HG03354 (cell line): ENCODE data around the gene COLEC11.

Experiments
- ATAC-seq: cut with Tn5 transposase; IDR thresholded peaks from one replicate; pipeline ENCODE4 v1.9.1; 2021; ENCODE audit warnings: mild to moderate bottlenecking; ENCODE audit not compliant: unreplicated experiment, poor library complexity, severe bottlenecking

COLEC11 gene

DNA sequence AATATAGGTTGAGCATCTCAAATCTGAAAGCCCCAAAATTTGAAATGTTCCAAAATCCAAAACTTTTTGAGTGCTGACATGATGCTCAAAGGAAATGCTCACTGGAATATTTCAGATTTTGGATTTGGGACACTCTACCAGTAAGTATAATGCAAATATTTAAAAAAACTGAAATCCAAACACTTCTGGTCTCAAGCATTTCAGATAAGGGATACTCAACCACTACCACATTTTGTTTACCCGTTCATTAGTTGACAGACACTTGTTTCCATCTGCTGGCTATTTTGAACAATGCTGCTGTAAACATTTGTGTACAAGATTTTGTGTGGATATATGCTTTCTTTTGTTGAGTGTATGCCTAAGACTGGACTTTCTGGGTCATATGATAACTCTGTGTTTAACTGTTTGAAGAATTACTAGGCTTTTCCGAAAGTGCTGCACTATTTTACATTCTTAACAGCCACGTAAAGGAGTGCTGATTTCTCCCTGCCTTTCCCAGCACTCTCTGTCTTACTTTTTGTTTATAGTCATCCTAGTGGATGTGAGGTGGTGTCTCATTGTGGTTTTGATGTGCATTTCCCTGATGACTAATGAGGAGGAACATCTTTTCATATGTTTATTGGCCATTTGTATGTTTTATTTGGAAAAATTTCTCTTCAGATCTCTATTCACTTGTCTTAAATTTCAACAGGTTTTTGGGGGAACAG lies 89.0 kb downstream of the COLEC11 start:
- ATAC-seq: no peak

DNA sequence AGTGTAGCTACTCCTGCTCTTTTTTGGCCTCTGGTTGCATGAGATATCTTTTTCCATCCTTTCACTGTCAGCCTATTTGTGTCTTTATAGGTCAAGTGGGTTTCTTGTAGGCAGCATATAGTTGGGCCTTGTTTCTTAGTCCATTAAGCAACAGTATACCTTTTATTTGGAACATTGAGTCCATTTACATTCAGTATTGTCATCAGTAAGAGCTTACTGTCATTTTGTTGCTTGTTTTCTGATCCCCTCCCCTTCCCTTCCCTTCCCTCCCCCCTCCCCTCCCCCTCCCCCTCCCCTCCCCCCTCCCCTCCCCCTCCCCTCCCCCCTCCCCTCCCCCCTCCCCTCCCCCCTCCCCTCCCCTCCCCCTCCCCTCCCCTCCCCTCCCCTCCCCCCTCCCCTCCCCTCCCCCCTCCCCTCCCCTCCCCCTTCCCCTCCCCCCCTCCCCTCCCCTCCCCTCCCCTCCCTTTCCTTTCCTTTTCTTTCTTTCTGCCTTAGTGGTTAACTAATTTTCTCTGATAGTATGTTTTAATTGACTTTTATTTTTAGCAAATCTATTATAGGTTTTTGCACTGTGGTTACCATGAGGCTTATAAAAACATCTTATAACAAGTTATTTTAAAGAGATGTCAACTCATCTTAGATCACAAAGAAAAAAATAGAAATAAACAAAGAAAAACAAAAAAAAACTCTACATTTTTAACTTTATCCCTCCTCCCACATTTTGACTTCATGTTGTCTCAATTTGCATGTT lies 95.3 kb downstream of the COLEC11 start:
- ATAC-seq: no peak

DNA sequence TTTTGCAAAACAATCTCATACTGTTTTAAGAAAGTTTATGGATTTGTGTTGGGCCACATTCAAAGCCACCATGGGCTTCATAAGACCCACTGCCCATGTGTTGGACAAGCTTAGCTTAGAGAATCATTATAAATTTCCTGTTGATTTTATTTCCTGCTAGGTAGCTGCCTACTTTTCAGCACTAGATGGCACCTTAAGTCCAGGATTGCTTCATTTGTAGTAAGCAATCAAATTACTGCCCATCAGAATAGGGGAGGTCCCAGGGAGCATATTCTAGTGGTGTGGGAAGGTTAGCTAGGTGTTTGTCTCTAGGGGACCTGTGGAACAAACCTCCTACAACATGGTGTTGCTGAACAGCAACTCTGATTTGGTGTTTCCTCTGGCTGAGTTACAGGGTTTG lies 97.5 kb downstream of the COLEC11 start:
- no peak for ATAC-seq
